Suprapubic skin (tissue), 4 donors: Measurements from ENCODE around the gene NCAPH2. TPM values are rescaled to one million over a fixed set of nuclear protein-coding genes. Genes with fewer than 3 reads are reported as not detected.

Experiments
- DNase-seq, 2 donors: peaks; one replicate each; pipeline ENCODE4 v3.0.0-alpha.2; 2019; ENCODE audit warnings: low spot score in 2 of 2
- H3K27ac ChIP-seq: fragments of 200-600 bp; sonication (generic); one replicate; pipeline ENCODE4 v1.5.1; 2019
- H3K27me3 ChIP-seq: fragments of 200-600 bp; sonication (generic); one replicate; pipeline ENCODE4 v1.5.1; 2019
- H3K36me3 ChIP-seq: fragments of 200-600 bp; sonication (generic); one replicate; pipeline ENCODE4 v1.5.1; 2019
- H3K4me1 ChIP-seq: fragments of 200-600 bp; sonication (generic); one replicate; pipeline ENCODE4 v1.5.1; 2019
- H3K4me3 ChIP-seq: fragments of 200-600 bp; sonication (generic); one replicate; pipeline ENCODE4 v1.5.1; 2019; ENCODE audit warnings: mild to moderate bottlenecking
- H3K9me3 ChIP-seq: fragments of 200-600 bp; sonication (generic); one replicate; pipeline ENCODE4 v1.5.1; 2019
- CTCF ChIP-seq, 2 donors: fragments of 200-600 bp in 1 of 2; fragments of 450-650 bp in 1 of 2; sonication (generic) in 1 of 2; IDR thresholded peaks; one replicate each; pipeline ENCODE4 v1.5.1; 2016 to 2019; ENCODE audit warnings: antibody characterized with exemption in 2 of 2, mild to moderate bottlenecking in 1 of 2, moderate library complexity in 1 of 2
- EP300 ChIP-seq: sonication (generic); formaldehyde crosslinking; IDR thresholded peaks from one replicate; pipeline ENCODE4 v1.6.1; 2017; ENCODE audit warnings: antibody characterized with exemption
- POLR2A ChIP-seq, 2 donors: fragments of 450-650 bp; IDR thresholded peaks; one replicate each; pipeline ENCODE4 v1.6.1; 2017; ENCODE audit warnings: antibody characterized with exemption in 2 of 2, mild to moderate bottlenecking in 2 of 2, moderate library complexity in 2 of 2
- POLR2AphosphoS5 ChIP-seq, 3 donors: sonication (generic); formaldehyde crosslinking; IDR thresholded peaks; one replicate each; pipeline ENCODE4 v1.6.1; 2017; ENCODE audit warnings: antibody characterized with exemption in 3 of 3
- WGBS: methylation state at CpG from one replicate; pipeline ENCODE4 v1.1.5; 2018; 5-methylcytosine and 5-hydroxymethylcytosine counted together
- total RNA-seq, 4 donors: library from RNA; depleted of rRNA; stranded (reverse); fragments of >200 nt; gene quantifications; one replicate each; pipeline ENCODE4 v1.1.0, GENCODE V29; 2016

Gene NCAPH2
- total RNA-seq, 4 donors from 2014 or later, result 39.6 to 51.9 (median 50.0) TPM

GRCh38 chr22:50548040-50548920 is 40.3 kb downstream of the NCAPH2 start:
- H3K27ac ChIP-seq, result no peak overlapping the region
- TF ChIP-seq CTCF (IDR thresholded peaks at IDR 0.05) (no peak), POLR2A (IDR thresholded peaks at IDR 0.05) (no peak)
- H3K4me3 ChIP-seq, result peak overlapping the region; percentile 39
- H3K9me3 ChIP-seq, result no peaks in the 10 kb centered on the region
- H3K27me3 ChIP-seq, result peaks cover 34% of the 10 kb centered on the region
- peaks cover 43% of the 10 kb centered on the region for H3K4me1 ChIP-seq
- H3K36me3 ChIP-seq, result no peaks in the 10 kb centered on the region
- DNase-seq, result peak in 1 of 2 donors; percentile 79
- WGBS, result 33% methylated on average over 17 of the region's 56 CpGs

- peaks cover 37% of the 10 kb centered on the region for H3K4me1 ChIP-seq
- no peaks in the 10 kb centered on the region for H3K9me3 ChIP-seq
- H3K36me3 ChIP-seq, result no peaks in the 10 kb centered on the region
- peaks cover 34% of the 10 kb centered on the region for H3K27me3 ChIP-seq
- no peak overlapping the region for H3K27ac ChIP-seq
- DNase-seq, result no peak
- peak overlapping the region; percentile 39 for H3K4me3 ChIP-seq
- WGBS, result 78% methylated on average over 10 of the region's 68 CpGs
- TF ChIP-seq CTCF (IDR thresholded peaks at IDR 0.05), result no peak
- TF ChIP-seq EP300, result no peak
- TF ChIP-seq POLR2A (IDR thresholded peaks at IDR 0.05), result no peak
- no peak for TF ChIP-seq POLR2AphosphoS5 (IDR thresholded peaks at IDR 0.05)
These were observed 41.1 kb downstream of the NCAPH2 start for GRCh38 chr22:50548921-50549790.

GRCh38 chr22:50550395-50550794 is 42.4 kb downstream of the NCAPH2 start:
- no peak for DNase-seq
- H3K9me3 ChIP-seq, result no peaks in the 10 kb centered on the region
- H3K4me1 ChIP-seq, result peaks cover 25% of the 10 kb centered on the region
- no peak overlapping the region for H3K4me3 ChIP-seq
- no peak overlapping the region for H3K27ac ChIP-seq
- WGBS, result 93% methylated on average over 8 of the region's 8 CpGs
- no peak for TF ChIP-seq POLR2AphosphoS5 (IDR thresholded peaks at IDR 0.05)
- TF ChIP-seq EP300, result no peak
- TF ChIP-seq POLR2A (IDR thresholded peaks at IDR 0.05), result no peak
- TF ChIP-seq CTCF (IDR thresholded peaks at IDR 0.05), result no peak
- H3K27me3 ChIP-seq, result peaks cover 34% of the 10 kb centered on the region
- H3K36me3 ChIP-seq, result no peaks in the 10 kb centered on the region

GRCh38 chr22:50551160-50551752 is 43.2 kb downstream of the NCAPH2 start:
- Histone ChIP-seq H3K9me3 (no peaks in the 10 kb centered on the region), H3K27ac (no peak overlapping the region), H3K36me3 (no peaks in the 10 kb centered on the region), H3K4me3 (no peak overlapping the region), H3K4me1 (peaks cover 20% of the 10 kb centered on the region), H3K27me3 (peaks cover 31% of the 10 kb centered on the region)
- no peak for DNase-seq
- TF ChIP-seq POLR2A (IDR thresholded peaks at IDR 0.05), result no peak
- 95% methylated on average over 9 of the region's 11 CpGs for WGBS

DNA sequence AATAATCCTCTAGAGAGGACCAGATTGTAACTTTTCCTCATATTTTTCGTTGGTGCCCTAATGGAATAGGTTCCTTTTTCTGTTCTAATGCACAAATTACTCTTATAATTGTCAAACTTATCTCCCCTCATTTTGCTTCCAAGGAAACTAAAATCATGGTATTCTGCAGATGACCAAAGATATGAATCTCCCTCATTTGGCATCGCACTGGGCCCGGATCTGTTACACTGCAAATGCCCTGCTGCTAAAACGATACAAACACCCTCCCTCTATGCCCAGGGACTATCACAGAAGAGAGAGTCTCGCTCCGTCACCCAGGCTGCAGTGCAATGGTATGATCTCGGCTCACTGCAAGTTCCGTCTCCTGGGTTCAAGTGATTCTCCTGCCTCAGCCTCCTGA is 45.3 kb downstream of the NCAPH2 start:
- 90% methylated on average over 8 of the region's 8 CpGs for WGBS
- no peak for DNase-seq

More for the DNA sequence above, 45.3 kb downstream of the NCAPH2 start:
- Histone ChIP-seq H3K27ac (no peak overlapping the region), H3K36me3 (no peaks in the 10 kb centered on the region), H3K4me1 (peaks cover 7% of the 10 kb centered on the region), H3K9me3 (no peaks in the 10 kb centered on the region), H3K27me3 (peaks cover 13% of the 10 kb centered on the region), H3K4me3 (no peak overlapping the region)
- TF ChIP-seq CTCF (IDR thresholded peaks at IDR 0.05), result no peak
- no peak for TF ChIP-seq EP300
- no peak for TF ChIP-seq POLR2A (IDR thresholded peaks at IDR 0.05)
- TF ChIP-seq POLR2AphosphoS5 (IDR thresholded peaks at IDR 0.05), result no peak
